Coronary artery (tissue), 2 donors: ENCODE results near the gene UCHL1.

Experiments used
- DNase-seq: peaks from one replicate; pipeline ENCODE4 v3.0.0-alpha.2; 2017; ENCODE audit warnings: low spot score
- H3K27ac ChIP-seq, 2 donors: fragments of 200-600 bp; sonication (generic); one replicate each; pipeline ENCODE4 v1.5.1; 2016 to 2019
- H3K4me3 ChIP-seq: fragments of 200-600 bp; sonication (generic); 2 replicates; pipeline ENCODE4 v1.5.1; 2016; ENCODE audit warnings: mild to moderate bottlenecking, moderate library complexity
- CTCF ChIP-seq: fragments of 200-600 bp; sonication (generic); IDR thresholded peaks from one replicate; pipeline ENCODE4 v1.5.1; 2019; ENCODE audit warnings: antibody characterized with exemption

Gene UCHL1

GRCh38 chr4:41236032-41236431, 20.7 kb upstream of the UCHL1 start:
- DNase-seq, result no peak
- no peak overlapping the region for H3K27ac ChIP-seq
- no peak for TF ChIP-seq CTCF
- no peak overlapping the region for H3K4me3 ChIP-seq

- TF ChIP-seq CTCF, result no peak
- no peak overlapping the region for H3K27ac ChIP-seq
- DNase-seq, result no peak
- H3K4me3 ChIP-seq, result no peak overlapping the region
Measured at GRCh38 chr4:41236508-41236907, 20.2 kb upstream of the UCHL1 start.

- no peak for DNase-seq
- Histone ChIP-seq H3K27ac (no peak overlapping the region), H3K4me3 (no peak overlapping the region)
- no peak for TF ChIP-seq CTCF
Measured at GRCh38 chr4:41241919-41242318, 14.8 kb upstream of the UCHL1 start.

- Histone ChIP-seq H3K27ac (no peak overlapping the region), H3K4me3 (no peak overlapping the region)
- no peak for DNase-seq
- no peak for TF ChIP-seq CTCF
Measured at GRCh38 chr4:41245983-41246382, 10.7 kb upstream of the UCHL1 start.

GRCh38 chr4:41256131-41256739, 493 bp upstream of the UCHL1 start:
- no peak for DNase-seq
- H3K4me3 ChIP-seq, result peak overlapping the region; percentile 85
- H3K27ac ChIP-seq, result no peak overlapping the region
- TF ChIP-seq CTCF, result no peak

- TF ChIP-seq CTCF, result no peak
- peak; percentile 74 for DNase-seq
- no peak overlapping the region for H3K27ac ChIP-seq
- peak overlapping the region; percentile 85 for H3K4me3 ChIP-seq
Measured at GRCh38 chr4:41257257-41257901, 651 bp downstream of the UCHL1 start.

- no peak overlapping the region for H3K27ac ChIP-seq
- no peak for TF ChIP-seq CTCF
- H3K4me3 ChIP-seq, result peak overlapping the region; percentile 85
- DNase-seq, result no peak
Measured at GRCh38 chr4:41257906-41258305, 1.2 kb downstream of the UCHL1 start.
